Transverse colon (tissue), 3 donors: ENCODE results near the gene GMPPB.
"Not testable (repeated sequence)": the region's sequence is repeated elsewhere in the genome, so short reads cannot be mapped to it uniquely, and the experiment has no call there.

Experiments used
- CTCF ChIP-seq, 5 experiments: fragments of 200-600 bp in 3 of 5; fragments of 450-650 bp in 2 of 5; sonication (generic) in 3 of 5; IDR thresholded peaks; 1 replicate in 2 of 5; 2 replicates in 3 of 5; pipeline ENCODE4 v1.5.1; 2016 to 2017; ENCODE audit warnings: antibody characterized with exemption in 5 of 5, inconsistent platforms in 3 of 5, mild to moderate bottlenecking in 2 of 5, moderate library complexity in 1 of 5
- POLR2A ChIP-seq: fragments of 450-650 bp; IDR thresholded peaks from one replicate; pipeline ENCODE4 v1.6.1; 2016; ENCODE audit warnings: antibody characterized with exemption, mild to moderate bottlenecking, moderate library complexity

DNA sequence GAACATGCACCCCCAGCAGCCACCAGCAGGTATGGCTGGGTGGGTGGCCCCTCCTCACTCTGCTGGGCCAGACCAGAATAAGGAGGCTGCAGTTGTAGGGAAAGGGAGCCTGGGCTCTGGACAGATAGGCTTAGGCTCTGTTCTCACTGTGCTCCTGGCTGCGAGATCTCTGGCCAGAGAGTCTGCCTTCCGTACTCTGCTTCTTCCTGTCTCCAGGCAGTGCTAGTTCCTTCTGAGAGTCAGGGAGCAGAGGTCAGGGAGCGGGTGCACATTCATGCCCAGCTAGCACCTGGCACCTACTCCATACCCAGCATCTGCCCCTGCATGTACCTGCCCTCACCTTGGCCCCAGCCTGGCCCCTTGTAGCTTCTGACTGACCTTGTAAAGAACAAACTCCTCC lies 32.3 kb downstream of the GMPPB start:
- TF ChIP-seq POLR2A; CTCF (IDR thresholded peaks at IDR 0.05): not testable (repeated sequence)
